Natural killer cell treated with Interleukin-12 subunit alpha and Interleukin-12 subunit beta and Interleukin-15 and Interleukin-18, amount 100 ng/mL, for 72 hours (primary cell): Measurements from ENCODE around the gene STN1. TPM values are rescaled to one million over a fixed set of nuclear protein-coding genes. Genes with fewer than 3 reads are reported as not detected.

Source experiments
- ATAC-seq, 2 donors: fragments of 150-1000 bp; cut with Tn5 transposase in 1 of 2; sonication (Bioruptor Pico), chemical (Tn5 transposase) in 1 of 2; 2 replicates each; pipeline ENCODE4 v1.10.0; 2021
- DNase-seq: peaks from one replicate; pipeline ENCODE4 v3.0.0; 2022; ENCODE audit warnings: low spot score
- H3K27ac Mint-ChIP-seq, 2 donors: 1 replicate in 1 of 2; 2 replicates in 1 of 2; pipeline ENCODE4 v1.8.0; 2022; ENCODE audit warnings: mixed read lengths in 2 of 2, mild to moderate bottlenecking in 1 of 2, moderate library complexity in 1 of 2
- H3K27me3 Mint-ChIP-seq, 2 donors: 1 replicate in 1 of 2; 2 replicates in 1 of 2; pipeline ENCODE4 v1.8.0; 2022; ENCODE audit warnings: mixed read lengths in 2 of 2
- H3K36me3 Mint-ChIP-seq: one replicate; pipeline ENCODE4 v1.8.0; 2022; ENCODE audit warnings: mixed read lengths
- H3K4me1 Mint-ChIP-seq, 2 donors: 1 replicate in 1 of 2; 2 replicates in 1 of 2; pipeline ENCODE4 v1.8.0; 2022; ENCODE audit warnings: low read depth in 2 of 2, mixed read lengths in 2 of 2, mild to moderate bottlenecking in 1 of 2
- H3K4me3 Mint-ChIP-seq: one replicate; pipeline ENCODE4 v1.8.0; 2022; ENCODE audit warnings: mixed read lengths
- H3K9me3 Mint-ChIP-seq: 2 replicates; pipeline ENCODE4 v1.8.0; 2022; ENCODE audit warnings: mixed read lengths
- total RNA-seq, 2 donors: library from RNA; stranded (reverse); gene quantifications; one replicate each; pipeline ENCODE4 v1.2.3, GENCODE V29; 2022

STN1 gene, protein sequence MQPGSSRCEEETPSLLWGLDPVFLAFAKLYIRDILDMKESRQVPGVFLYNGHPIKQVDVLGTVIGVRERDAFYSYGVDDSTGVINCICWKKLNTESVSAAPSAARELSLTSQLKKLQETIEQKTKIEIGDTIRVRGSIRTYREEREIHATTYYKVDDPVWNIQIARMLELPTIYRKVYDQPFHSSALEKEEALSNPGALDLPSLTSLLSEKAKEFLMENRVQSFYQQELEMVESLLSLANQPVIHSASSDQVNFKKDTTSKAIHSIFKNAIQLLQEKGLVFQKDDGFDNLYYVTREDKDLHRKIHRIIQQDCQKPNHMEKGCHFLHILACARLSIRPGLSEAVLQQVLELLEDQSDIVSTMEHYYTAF
- total RNA-seq, result 10 to 100 TPM; 11.4 to 14.5 TPM

- ATAC-seq (peak; percentile 98), DNase-seq (peak; percentile 98)
- Mint-ChIP-seq H3K27me3 (no peaks in the 10 kb centered on the region), H3K4me1 (peaks cover 31 to 37% of the 10 kb centered on the region in 2 donors), H3K9me3 (no peaks in the 10 kb centered on the region), H3K4me3 (peak within 1 kb of the TSS; percentile 97), H3K36me3 (no peaks in the 10 kb centered on the region), H3K27ac (peak within 1 kb of the TSS; percentile 96 to 97)
Measured at GRCh38 chr10:103918053-103918846, at the start of gene STN1. Gene STN1, minus strand, starts transcription at chr10:103918184. Its CDS starts 590 bp downstream, at chr10:103917594.

DNA sequence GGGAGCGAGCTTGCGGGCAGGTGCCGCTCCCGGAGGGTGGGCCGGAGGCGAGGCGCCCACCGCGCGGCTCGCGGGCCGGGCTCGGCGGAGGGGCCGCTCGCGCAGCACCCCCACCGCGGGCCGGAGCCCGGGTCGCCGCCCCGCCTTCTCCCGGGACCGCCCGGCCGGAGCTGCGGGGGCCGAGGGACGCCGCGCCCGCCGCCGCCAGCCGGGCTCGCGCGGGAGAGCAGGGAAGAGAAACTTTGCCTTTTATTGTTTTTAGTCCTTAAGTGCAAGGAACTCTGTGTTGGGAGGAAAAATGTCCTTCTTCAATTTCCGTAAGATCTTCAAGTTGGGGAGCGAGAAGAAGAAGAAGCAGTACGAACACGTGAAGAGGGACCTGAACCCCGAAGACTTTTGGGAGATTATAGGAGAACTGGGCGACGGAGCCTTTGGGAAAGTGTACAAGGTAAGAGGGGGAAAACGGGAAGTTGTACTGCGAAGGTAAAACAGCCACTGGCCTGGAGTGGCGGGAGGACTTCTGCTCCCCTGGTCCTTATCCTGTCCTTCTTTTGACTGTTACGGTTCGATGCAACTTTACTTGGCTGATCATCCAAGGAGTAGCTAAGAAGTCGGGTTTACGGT is 49.6 kb upstream of the STN1 start:
- no peaks in the 10 kb centered on the region for H3K9me3 Mint-ChIP-seq
- peak overlapping the region; percentile 83 to 90 for H3K27ac Mint-ChIP-seq
- no peaks in the 10 kb centered on the region for H3K36me3 Mint-ChIP-seq
- no peaks in the 10 kb centered on the region for H3K27me3 Mint-ChIP-seq
- peak overlapping the region; percentile 95 for H3K4me3 Mint-ChIP-seq
- ATAC-seq (peak; percentile 65 to 69), DNase-seq (peak; percentile 64)
- H3K4me1 Mint-ChIP-seq, result peaks cover 30 to 40% of the 10 kb centered on the region in 2 donors

- DNase-seq (peak; percentile 93), ATAC-seq (peak; percentile 96 to 98)
- Mint-ChIP-seq H3K36me3 (no peaks in the 10 kb centered on the region), H3K4me1 (peaks cover 29 to 39% of the 10 kb centered on the region in 2 donors), H3K27me3 (no peaks in the 10 kb centered on the region), H3K27ac (peak within 1 kb of the TSS; percentile 84 to 94), H3K4me3 (peak within 1 kb of the TSS; percentile 99), H3K9me3 (no peaks in the 10 kb centered on the region)
Measured at GRCh38 chr10:103966671-103967447, 48.9 kb upstream of the STN1 start, which contains the start of gene SLK. Gene SLK, plus strand, starts transcription at chr10:103967140. Its CDS starts 606 bp downstream, at chr10:103967746.

GRCh38 chr10:103960103-103960502 is 42.1 kb upstream of the STN1 start:
- no peak overlapping the region for H3K27ac Mint-ChIP-seq
- H3K36me3 Mint-ChIP-seq, result no peaks in the 10 kb centered on the region

DNA sequence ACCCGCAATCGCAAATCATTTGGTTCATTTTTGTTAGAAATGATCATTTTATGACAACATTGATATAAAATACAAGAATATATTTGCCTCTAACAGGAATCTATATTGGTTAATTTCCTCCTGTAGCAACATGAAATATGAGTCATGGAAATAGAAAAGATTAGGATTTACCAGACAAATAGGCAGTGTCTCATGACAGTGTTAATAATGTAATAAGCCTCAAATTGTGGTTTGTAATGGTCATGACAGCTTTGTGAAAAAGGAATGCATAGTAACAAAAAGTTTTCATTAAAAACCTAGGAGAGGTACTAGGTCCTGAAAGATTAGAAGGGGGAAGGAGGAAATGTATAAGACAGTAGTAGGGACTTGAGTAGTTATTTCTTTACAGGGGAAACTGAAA is 41.0 kb upstream of the STN1 start:
- ATAC-seq, result no peak

More at GRCh38 chr10:103960103-103960502, 42.1 kb upstream of the STN1 start:
- H3K4me3 Mint-ChIP-seq, result no peak overlapping the region
- ATAC-seq (no peak), DNase-seq (no peak)
- H3K27me3 Mint-ChIP-seq, result peaks cover 0 to 8% of the 10 kb centered on the region in 2 donors
- H3K9me3 Mint-ChIP-seq, result no peaks in the 10 kb centered on the region
- H3K4me1 Mint-ChIP-seq, result no peaks in the 10 kb centered on the region

DNA sequence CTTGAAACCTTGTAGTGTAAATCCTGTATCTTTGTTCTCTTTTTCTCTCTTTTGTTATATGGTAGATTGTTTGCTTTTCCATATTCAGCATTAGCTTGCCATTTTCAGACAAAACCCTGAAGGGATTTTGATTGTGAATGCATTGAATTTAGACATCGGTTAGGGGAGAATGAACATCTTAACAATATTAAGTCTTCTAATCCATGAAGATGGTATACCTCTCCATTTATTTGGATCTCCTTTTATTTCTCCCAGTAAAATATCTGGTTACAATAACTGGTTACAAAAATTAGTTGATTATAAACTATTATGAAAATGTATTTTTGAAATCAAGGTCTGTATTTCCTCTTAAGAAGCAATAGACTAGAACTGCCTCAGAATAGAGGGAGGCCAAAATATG is 36.6 kb upstream of the STN1 start:
- H3K9me3 Mint-ChIP-seq, result no peaks in the 10 kb centered on the region
- no peak overlapping the region for H3K27ac Mint-ChIP-seq
- H3K4me1 Mint-ChIP-seq, result no peaks in the 10 kb centered on the region
- ATAC-seq (no peak), DNase-seq (no peak)
- H3K4me3 Mint-ChIP-seq, result no peak overlapping the region
- no peaks in the 10 kb centered on the region for H3K36me3 Mint-ChIP-seq
- H3K27me3 Mint-ChIP-seq, result peaks cover 0 to 8% of the 10 kb centered on the region in 2 donors

More for the DNA sequence above, 41.0 kb upstream of the STN1 start:
- H3K27ac Mint-ChIP-seq, result no peak overlapping the region
- H3K27me3 Mint-ChIP-seq, result peaks cover 0 to 8% of the 10 kb centered on the region in 2 donors
- no peaks in the 10 kb centered on the region for H3K36me3 Mint-ChIP-seq
- no peaks in the 10 kb centered on the region for H3K4me1 Mint-ChIP-seq
- no peak overlapping the region for H3K4me3 Mint-ChIP-seq
- no peak for DNase-seq
- H3K9me3 Mint-ChIP-seq, result no peaks in the 10 kb centered on the region

DNA sequence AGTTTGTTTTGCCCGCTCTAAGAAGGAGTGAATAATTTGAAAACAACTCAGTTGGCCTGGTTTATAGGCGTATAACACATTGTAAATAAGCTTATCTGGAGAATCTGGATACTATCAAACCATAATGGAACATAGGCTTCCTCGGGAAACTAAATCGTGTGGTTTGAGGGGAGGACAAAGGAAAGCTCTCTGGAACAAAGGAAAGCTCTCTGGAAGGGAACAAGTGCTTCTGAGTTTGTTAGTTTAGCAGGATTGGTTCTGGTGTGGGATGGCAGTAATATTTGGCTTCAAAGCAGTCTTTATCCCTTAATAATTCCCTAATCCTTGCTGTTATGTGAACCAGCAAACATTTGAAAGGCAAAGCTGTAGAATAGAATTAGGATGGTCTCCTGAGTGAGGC is 34.0 kb upstream of the STN1 start:
- Mint-ChIP-seq H3K4me3 (no peak overlapping the region), H3K36me3 (no peaks in the 10 kb centered on the region), H3K27ac (no peak overlapping the region), H3K9me3 (no peaks in the 10 kb centered on the region), H3K4me1 (peaks cover 0 to 5% of the 10 kb centered on the region in 2 donors), H3K27me3 (peaks cover 0 to 6% of the 10 kb centered on the region in 2 donors)
- DNase-seq (no peak), ATAC-seq (no peak)

DNA sequence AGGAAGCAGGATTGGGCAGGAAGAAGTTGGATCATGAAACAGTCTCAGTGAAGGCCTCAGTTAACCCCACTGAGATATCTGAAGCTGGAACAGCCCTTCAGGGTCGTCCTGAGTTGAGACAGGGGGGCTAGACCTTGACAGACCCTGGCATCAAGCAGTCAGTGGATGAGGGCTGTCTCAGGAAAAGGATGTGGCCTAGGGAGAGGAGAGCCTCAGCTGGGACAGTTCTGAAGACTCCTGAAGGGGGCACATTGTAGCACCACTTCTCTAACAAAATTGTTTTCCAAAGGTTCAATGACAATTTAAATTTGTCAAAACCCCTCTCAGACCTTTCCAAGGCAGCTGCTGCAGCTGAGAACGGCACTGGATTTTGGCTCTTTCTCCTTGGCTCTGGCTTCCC is 33.2 kb upstream of the STN1 start:
- peaks cover 0 to 3% of the 10 kb centered on the region in 2 donors for H3K27me3 Mint-ChIP-seq
- H3K4me1 Mint-ChIP-seq, result peaks cover 0 to 7% of the 10 kb centered on the region in 2 donors
- no peaks in the 10 kb centered on the region for H3K36me3 Mint-ChIP-seq
- no peak for ATAC-seq
- no peaks in the 10 kb centered on the region for H3K9me3 Mint-ChIP-seq
- no peak for DNase-seq
- no peak overlapping the region for H3K4me3 Mint-ChIP-seq
- H3K27ac Mint-ChIP-seq, result no peak overlapping the region

GRCh38 chr10:103949728-103950127 is 31.7 kb upstream of the STN1 start:
- no peak overlapping the region for H3K4me3 Mint-ChIP-seq
- no peak for DNase-seq
- no peak overlapping the region for H3K27ac Mint-ChIP-seq
- no peaks in the 10 kb centered on the region for H3K36me3 Mint-ChIP-seq
- no peak for ATAC-seq
- no peaks in the 10 kb centered on the region for H3K9me3 Mint-ChIP-seq
- no peaks in the 10 kb centered on the region for H3K27me3 Mint-ChIP-seq
- H3K4me1 Mint-ChIP-seq, result peaks cover 0 to 7% of the 10 kb centered on the region in 2 donors

DNA sequence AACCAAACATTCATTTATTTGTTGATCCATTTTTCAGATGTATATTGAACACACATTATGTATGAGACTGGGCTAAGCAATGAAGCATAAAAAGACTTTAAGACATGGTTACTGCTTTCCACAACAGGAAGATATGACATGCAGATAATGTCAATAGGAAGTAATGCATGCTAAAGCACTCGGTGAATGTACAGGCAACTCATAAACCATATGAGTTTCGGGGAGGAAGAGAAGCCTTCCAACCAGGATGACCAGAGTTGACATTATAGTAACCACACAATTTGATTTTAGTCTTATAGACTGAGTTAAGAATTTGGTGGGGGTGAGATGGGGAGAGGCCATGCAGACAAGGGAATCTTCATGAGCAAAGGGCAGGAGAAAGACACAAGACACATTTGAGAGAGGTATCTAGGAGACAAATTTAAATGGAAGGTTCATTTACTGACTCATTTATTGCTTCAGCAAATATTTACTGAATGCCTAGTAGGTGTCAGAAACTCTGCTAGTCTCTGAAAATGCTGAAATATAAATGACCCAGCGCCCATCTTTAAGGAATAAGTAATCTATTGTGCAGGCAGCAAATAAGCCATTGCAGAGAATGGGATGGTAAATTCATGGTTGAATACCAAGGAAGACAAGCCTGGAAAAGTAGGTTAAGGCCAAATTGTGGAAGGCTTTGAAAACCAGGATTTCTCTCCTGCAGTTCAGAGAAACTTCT is 30.0 kb upstream of the STN1 start:
- H3K27me3 Mint-ChIP-seq, result peaks cover 0 to 2% of the 10 kb centered on the region in 2 donors
- no peak overlapping the region for H3K27ac Mint-ChIP-seq
- no peaks in the 10 kb centered on the region for H3K36me3 Mint-ChIP-seq
- H3K4me1 Mint-ChIP-seq, result peaks cover 0 to 7% of the 10 kb centered on the region in 2 donors
- H3K4me3 Mint-ChIP-seq, result no peak overlapping the region
- ATAC-seq (no peak), DNase-seq (no peak)
- no peaks in the 10 kb centered on the region for H3K9me3 Mint-ChIP-seq

- Mint-ChIP-seq H3K4me3 (no peak overlapping the region), H3K27ac (no peak overlapping the region), H3K27me3 (peaks cover 0 to 2% of the 10 kb centered on the region in 2 donors), H3K36me3 (no peaks in the 10 kb centered on the region), H3K4me1 (peaks cover 0 to 6% of the 10 kb centered on the region in 2 donors), H3K9me3 (no peaks in the 10 kb centered on the region)
- ATAC-seq (no peak), DNase-seq (no peak)
Measured at GRCh38 chr10:103942866-103943265, 24.9 kb upstream of the STN1 start.

DNA sequence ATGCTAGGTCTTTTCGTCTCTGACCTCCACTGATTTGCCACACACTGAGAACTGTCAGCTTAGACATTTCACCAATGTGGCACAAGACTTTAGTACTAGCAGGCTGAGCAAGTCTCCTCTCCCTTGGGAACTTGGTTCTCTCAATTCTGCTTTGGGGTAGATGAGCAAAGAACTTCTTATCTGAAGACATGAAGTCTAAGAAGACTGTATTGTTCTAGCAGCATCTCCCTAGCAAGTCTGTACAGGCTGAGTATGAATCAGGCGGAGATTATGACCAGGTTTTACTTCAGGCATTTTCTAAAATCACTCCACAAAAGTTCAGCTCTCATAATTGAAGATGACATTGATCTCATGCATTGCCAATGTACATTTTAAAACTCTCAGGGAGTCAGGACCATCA is 23.8 kb upstream of the STN1 start:
- Mint-ChIP-seq H3K4me3 (no peak overlapping the region), H3K4me1 (peaks cover 0 to under 1% of the 10 kb centered on the region in 2 donors), H3K9me3 (no peaks in the 10 kb centered on the region), H3K27ac (no peak overlapping the region), H3K27me3 (peaks cover 0 to 2% of the 10 kb centered on the region in 2 donors), H3K36me3 (no peaks in the 10 kb centered on the region)
- ATAC-seq (no peak), DNase-seq (no peak)
